ENCODE data around the gene TSKU.

DNA sequence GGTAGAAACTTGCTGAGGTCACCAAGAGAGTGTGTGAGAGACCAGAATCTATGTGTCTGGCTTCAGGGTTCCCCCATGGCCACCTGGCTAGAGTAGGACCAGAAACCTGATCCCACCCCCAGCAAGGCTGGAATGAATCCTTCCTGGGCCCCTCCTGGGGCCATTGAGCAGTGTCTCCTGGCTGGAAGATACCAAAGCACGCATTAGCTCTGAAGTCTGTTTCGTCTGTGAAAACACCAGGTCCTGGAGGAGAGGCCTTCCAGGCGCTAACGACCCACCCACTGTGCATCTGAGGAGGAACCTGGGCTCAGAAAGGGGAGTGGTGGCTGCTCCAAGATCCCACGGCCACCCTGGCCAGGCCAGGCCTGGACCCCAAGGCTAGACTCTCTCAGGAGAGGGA lies 15.5 kb upstream of the TSKU start:
- TF ChIP-seq POLR2AphosphoS5 (IDR thresholded peaks at IDR 0.05) (no peak), POLR2A (IDR thresholded peaks at IDR 0.05; ENCODE audit: low read depth) (no peak), EP300 (IDR thresholded peaks at IDR 0.05) (no peak)
- TF ChIP-seq, protein P1, sequence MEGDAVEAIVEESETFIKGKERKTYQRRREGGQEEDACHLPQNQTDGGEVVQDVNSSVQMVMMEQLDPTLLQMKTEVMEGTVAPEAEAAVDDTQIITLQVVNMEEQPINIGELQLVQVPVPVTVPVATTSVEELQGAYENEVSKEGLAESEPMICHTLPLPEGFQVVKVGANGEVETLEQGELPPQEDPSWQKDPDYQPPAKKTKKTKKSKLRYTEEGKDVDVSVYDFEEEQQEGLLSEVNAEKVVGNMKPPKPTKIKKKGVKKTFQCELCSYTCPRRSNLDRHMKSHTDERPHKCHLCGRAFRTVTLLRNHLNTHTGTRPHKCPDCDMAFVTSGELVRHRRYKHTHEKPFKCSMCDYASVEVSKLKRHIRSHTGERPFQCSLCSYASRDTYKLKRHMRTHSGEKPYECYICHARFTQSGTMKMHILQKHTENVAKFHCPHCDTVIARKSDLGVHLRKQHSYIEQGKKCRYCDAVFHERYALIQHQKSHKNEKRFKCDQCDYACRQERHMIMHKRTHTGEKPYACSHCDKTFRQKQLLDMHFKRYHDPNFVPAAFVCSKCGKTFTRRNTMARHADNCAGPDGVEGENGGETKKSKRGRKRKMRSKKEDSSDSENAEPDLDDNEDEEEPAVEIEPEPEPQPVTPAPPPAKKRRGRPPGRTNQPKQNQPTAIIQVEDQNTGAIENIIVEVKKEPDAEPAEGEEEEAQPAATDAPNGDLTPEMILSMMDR (IDR thresholded peaks at IDR 0.05) = no peak
